AG09309 (cell line): ENCODE results near the gene SH3TC1.

Experiments
- DNase-seq: peaks from one replicate; pipeline ENCODE4 v3.0.0-alpha.2; 2010; ENCODE audit warnings: low read depth
- H3K4me3 ChIP-seq: 2 replicates; pipeline ENCODE4 v1.5.1; 2011; ENCODE audit warnings: mild to moderate bottlenecking, low read depth, low read length, moderate library complexity; ENCODE audit not compliant: control insufficient read depth
- CTCF ChIP-seq: IDR thresholded peaks from 2 replicates; pipeline ENCODE4 v1.5.1; 2011; ENCODE audit warnings: mild to moderate bottlenecking, low read depth, low read length, inconsistent platforms; ENCODE audit not compliant: insufficient read depth, control insufficient read depth; ENCODE audit errors: missing control alignments

Gene SH3TC1

GRCh38 chr4:8195841-8196458 lies 3.1 kb upstream of the SH3TC1 start:
- DNase-seq: no peak
- no peak overlapping the region for H3K4me3 ChIP-seq
- no peak for TF ChIP-seq CTCF

- TF ChIP-seq CTCF: no peak
- no peak for DNase-seq
- H3K4me3 ChIP-seq: no peak overlapping the region
These were observed 1.6 kb upstream of the SH3TC1 start for GRCh38 chr4:8197521-8197920.

- no peak for TF ChIP-seq CTCF
- no peak overlapping the region for H3K4me3 ChIP-seq
- DNase-seq: no peak
These were observed 734 bp upstream of the SH3TC1 start for GRCh38 chr4:8198206-8198905.

GRCh38 chr4:8199594-8200301 lies 658 bp downstream of the SH3TC1 start:
- peak overlapping the region; percentile 33 for H3K4me3 ChIP-seq
- no peak for TF ChIP-seq CTCF
- no peak for DNase-seq

- no peak overlapping the region for H3K4me3 ChIP-seq
- no peak for DNase-seq
- TF ChIP-seq CTCF: no peak
These were observed 1.3 kb downstream of the SH3TC1 start for GRCh38 chr4:8200302-8200975.

GRCh38 chr4:8201321-8201781 lies 2.3 kb downstream of the SH3TC1 start:
- TF ChIP-seq CTCF: no peak
- H3K4me3 ChIP-seq: no peak overlapping the region
- DNase-seq: no peak
